ENCODE data around the gene ECI1. TPM values are rescaled to one million over a fixed set of nuclear protein-coding genes. Genes with fewer than 3 reads are reported as not detected.

The ECI1 gene
- total RNA-seq, 1 experiment from 2014 or later: 157 TPM

DNA sequence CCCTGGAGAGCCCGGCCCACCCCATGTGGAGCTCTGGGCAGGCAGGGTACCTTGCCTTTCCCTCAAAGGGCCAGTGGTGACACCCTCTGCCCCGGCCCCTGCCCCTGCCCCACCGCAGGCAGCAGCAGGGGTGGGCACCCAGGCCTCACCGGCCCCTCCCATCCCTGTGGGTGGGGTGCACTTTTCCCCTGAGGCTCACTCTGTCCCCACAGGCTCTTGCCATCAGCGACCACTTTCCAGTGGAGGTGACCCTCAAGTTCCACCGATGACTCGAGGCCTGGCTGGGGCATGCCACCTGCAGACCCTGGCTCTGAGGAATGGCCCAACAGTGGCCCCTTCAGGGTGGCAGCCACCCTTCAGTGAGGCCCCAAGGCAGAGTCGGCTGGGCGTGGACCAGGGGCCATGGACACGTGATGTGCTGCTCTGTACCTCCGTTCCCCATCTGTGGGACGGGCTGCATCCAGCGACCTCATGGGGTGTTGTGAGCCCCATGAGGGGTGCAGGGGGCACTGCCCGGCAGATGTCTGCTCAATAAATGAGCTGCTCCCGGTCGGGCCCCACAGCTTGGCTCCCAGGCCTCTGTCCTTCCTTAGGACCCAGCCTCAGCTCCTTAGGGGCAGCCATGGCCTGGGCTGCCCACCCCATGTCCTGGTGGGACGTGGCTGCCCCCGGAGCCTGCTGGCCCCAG is 13.1 kb downstream of the ECI1 start:
- H3K27me3 Mint-ChIP-seq (ENCODE audit: insufficient read depth, unreplicated experiment): no peaks in the 10 kb centered on the region

DNA sequence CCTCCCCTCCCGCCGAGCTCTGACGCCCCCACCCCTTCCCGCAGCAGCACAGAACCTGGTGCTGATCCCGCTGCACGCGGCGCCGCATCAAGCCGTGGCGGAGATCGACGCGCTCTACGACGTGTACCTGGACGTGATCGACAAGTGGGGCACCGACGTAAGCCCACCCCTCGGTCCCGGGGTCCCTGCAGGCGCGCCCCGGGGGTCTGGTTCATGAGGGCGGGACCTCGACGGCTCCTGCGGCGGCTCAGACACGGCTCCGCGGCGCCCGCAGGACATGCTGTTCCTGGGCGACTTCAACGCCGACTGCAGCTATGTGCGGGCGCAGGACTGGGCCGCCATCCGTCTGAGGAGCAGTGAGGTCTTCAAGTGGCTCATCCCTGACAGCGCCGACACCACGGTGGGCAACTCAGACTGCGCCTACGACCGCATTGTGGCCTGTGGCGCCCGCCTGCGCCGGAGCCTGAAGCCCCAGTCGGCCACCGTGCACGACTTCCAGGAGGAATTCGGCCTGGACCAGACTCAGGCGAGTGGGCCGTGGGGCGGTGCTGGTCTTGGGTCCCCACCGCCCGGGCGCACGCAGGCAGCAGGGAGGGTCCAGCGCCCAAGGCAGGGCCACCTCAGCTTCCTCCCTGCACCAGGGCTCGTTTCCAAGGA is 13.8 kb downstream of the ECI1 start:
- no peaks in the 10 kb centered on the region for H3K9me3 Mint-ChIP-seq (ENCODE audit: unreplicated experiment)
- TF ChIP-seq, protein P1, sequence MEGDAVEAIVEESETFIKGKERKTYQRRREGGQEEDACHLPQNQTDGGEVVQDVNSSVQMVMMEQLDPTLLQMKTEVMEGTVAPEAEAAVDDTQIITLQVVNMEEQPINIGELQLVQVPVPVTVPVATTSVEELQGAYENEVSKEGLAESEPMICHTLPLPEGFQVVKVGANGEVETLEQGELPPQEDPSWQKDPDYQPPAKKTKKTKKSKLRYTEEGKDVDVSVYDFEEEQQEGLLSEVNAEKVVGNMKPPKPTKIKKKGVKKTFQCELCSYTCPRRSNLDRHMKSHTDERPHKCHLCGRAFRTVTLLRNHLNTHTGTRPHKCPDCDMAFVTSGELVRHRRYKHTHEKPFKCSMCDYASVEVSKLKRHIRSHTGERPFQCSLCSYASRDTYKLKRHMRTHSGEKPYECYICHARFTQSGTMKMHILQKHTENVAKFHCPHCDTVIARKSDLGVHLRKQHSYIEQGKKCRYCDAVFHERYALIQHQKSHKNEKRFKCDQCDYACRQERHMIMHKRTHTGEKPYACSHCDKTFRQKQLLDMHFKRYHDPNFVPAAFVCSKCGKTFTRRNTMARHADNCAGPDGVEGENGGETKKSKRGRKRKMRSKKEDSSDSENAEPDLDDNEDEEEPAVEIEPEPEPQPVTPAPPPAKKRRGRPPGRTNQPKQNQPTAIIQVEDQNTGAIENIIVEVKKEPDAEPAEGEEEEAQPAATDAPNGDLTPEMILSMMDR (IDR thresholded peaks at IDR 0.05; ENCODE audit: insufficient read depth in 1 of 2, low read depth in 1 of 2, low read length in 1 of 2, severe bottlenecking in 1 of 2, unreplicated experiment in 1 of 2): no peak
- no peaks in the 10 kb centered on the region for H3K4me1 Mint-ChIP-seq (ENCODE audit: low read depth, unreplicated experiment)
- H3K36me3 ChIP-seq (ENCODE audit: control insufficient read depth, insufficient read depth, low read length): no peaks in the 10 kb centered on the region
- ChIA-PET POLR2A (no interaction called here), CTCF (no interaction called here)
- H3K9me3 ChIP-seq: no peaks in the 10 kb centered on the region
- H3K4me3 ChIP-seq (ENCODE audit: low read depth, low read length): peak overlapping the region; percentile 46
- H3K27ac Mint-ChIP-seq (ENCODE audit: unreplicated experiment): no peak overlapping the region
- H3K27me3 Mint-ChIP-seq (ENCODE audit: insufficient read depth, unreplicated experiment): no peaks in the 10 kb centered on the region
- H3K4me1 ChIP-seq: peaks cover 8% of the 10 kb centered on the region; the same call in 1 of the 2 replicates
- peaks cover 60% of the 10 kb centered on the region for H3K36me3 Mint-ChIP-seq (ENCODE audit: insufficient read depth, unreplicated experiment)
- H3K4me3 Mint-ChIP-seq (ENCODE audit: unreplicated experiment): peak overlapping the region; percentile 56
- intact Hi-C loops (cut with micrococcal nuclease; ENCODE audit: unreplicated experiment): no loop called here
- no peaks in the 10 kb centered on the region for H3K27me3 ChIP-seq (replicated peaks; ENCODE audit: control insufficient read depth, insufficient read depth, low read length)
- no TSS peak for BruUV-seq (replicated peaks)
- no peak for DNase-seq

More for the DNA sequence above, 13.1 kb downstream of the ECI1 start:
- H3K4me3 Mint-ChIP-seq (ENCODE audit: unreplicated experiment): no peak overlapping the region
- TF ChIP-seq, protein P1 (IDR thresholded peaks at IDR 0.05; ENCODE audit: insufficient read depth in 1 of 2, low read depth in 1 of 2, low read length in 1 of 2, severe bottlenecking in 1 of 2, unreplicated experiment in 1 of 2): no peak
- intact Hi-C loops (cut with micrococcal nuclease; ENCODE audit: unreplicated experiment): no loop called here
- Histone ChIP-seq H3K4me1 (peaks cover 8% of the 10 kb centered on the region; the same call in 1 of the 2 replicates), H3K27me3 (replicated peaks; ENCODE audit: control insufficient read depth, insufficient read depth, low read length) (no peaks in the 10 kb centered on the region), H3K36me3 (ENCODE audit: control insufficient read depth, insufficient read depth, low read length) (no peaks in the 10 kb centered on the region; the same call in 1 of the 2 replicates), H3K9me3 (no peaks in the 10 kb centered on the region), H3K4me3 (ENCODE audit: low read depth, low read length) (no peak overlapping the region)
- H3K9me3 Mint-ChIP-seq (ENCODE audit: unreplicated experiment): no peaks in the 10 kb centered on the region
- POLR2A ChIA-PET: interaction anchor here (0.8 kb wide), 1 partner anchor 24 kb away, joined by 3 read pairs; the partner anchor contains the start of gene PGP
- DNase-seq: no peak
- CTCF ChIA-PET: interaction anchor here (0.9 to 1.0 kb wide), 2 partner anchors 14 to 43 kb away, joined by 3 read pairs; no protein-coding TSS in a partner anchor
- no peak overlapping the region for H3K27ac Mint-ChIP-seq (ENCODE audit: unreplicated experiment)
- H3K4me1 Mint-ChIP-seq (ENCODE audit: low read depth, unreplicated experiment): no peaks in the 10 kb centered on the region
- peaks cover 66% of the 10 kb centered on the region for H3K36me3 Mint-ChIP-seq (ENCODE audit: insufficient read depth, unreplicated experiment)
- BruUV-seq (replicated peaks): no TSS peak

DNA sequence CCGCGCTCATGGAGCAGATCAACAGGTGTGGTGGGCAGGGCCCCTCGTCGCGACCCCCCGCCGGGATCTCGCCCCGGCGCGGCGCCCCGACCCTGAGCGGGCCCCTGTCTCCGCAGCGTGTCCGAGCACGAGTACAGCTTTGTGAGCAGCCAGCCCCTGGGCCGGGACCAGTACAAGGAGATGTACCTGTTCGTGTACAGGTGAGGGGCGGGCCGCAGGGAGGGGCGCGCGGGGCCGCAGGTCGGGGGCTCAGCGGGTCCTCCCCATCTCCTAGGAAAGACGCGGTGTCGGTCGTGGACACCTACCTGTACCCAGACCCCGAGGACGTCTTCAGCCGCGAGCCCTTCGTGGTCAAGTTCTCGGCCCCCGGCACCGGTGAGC is 14.3 kb downstream of the ECI1 start:
- TF ChIP-seq, protein P1 (IDR thresholded peaks at IDR 0.05; ENCODE audit: insufficient read depth in 1 of 2, low read depth in 1 of 2, low read length in 1 of 2, severe bottlenecking in 1 of 2, unreplicated experiment in 1 of 2): no peak
- Histone ChIP-seq H3K4me1 (peaks cover 8% of the 10 kb centered on the region; the same call in 1 of the 2 replicates), H3K9me3 (no peaks in the 10 kb centered on the region), H3K36me3 (ENCODE audit: control insufficient read depth, insufficient read depth, low read length) (no peaks in the 10 kb centered on the region), H3K4me3 (ENCODE audit: low read depth, low read length) (peak overlapping the region; percentile 46), H3K27me3 (replicated peaks; ENCODE audit: control insufficient read depth, insufficient read depth, low read length) (no peaks in the 10 kb centered on the region)
- Mint-ChIP-seq H3K36me3 (ENCODE audit: insufficient read depth, unreplicated experiment) (peaks cover 54% of the 10 kb centered on the region), H3K4me3 (ENCODE audit: unreplicated experiment) (peak overlapping the region; percentile 56), H3K27ac (ENCODE audit: unreplicated experiment) (no peak overlapping the region), H3K9me3 (ENCODE audit: unreplicated experiment) (no peaks in the 10 kb centered on the region), H3K27me3 (ENCODE audit: insufficient read depth, unreplicated experiment) (no peaks in the 10 kb centered on the region), H3K4me1 (ENCODE audit: low read depth, unreplicated experiment) (no peaks in the 10 kb centered on the region)
- intact Hi-C loops (cut with micrococcal nuclease; ENCODE audit: unreplicated experiment): no loop called here
- peak in 1 of 2 experiments; percentile 45 for DNase-seq
- no TSS peak for BruUV-seq (replicated peaks)
- CTCF ChIA-PET: no interaction called here
- POLR2A ChIA-PET: no interaction called here
